Mammary epithelial cell (primary cell): ENCODE data around the gene TAF1A.

Source experiments
- EZH2 ChIP-seq: IDR thresholded peaks from 2 replicates; pipeline ENCODE4 v1.6.1; 2012; ENCODE audit warnings: low read length, inconsistent platforms, borderline replicate concordance
- TF ChIP-seq, protein P1 (sequence below), 2 donors: IDR thresholded peaks in 1 of 2; conservative IDR thresholded peaks in 1 of 2; 2 replicates each; pipeline ENCODE4 v1.5.1; 2011 to 2012; ENCODE audit warnings: inconsistent platforms in 2 of 2, low read length in 2 of 2, mild to moderate bottlenecking in 2 of 2, control low read depth in 1 of 2, low read depth in 1 of 2; ENCODE audit not compliant: insufficient read depth in 1 of 2; ENCODE audit errors: extremely low read depth in 1 of 2

DNA sequence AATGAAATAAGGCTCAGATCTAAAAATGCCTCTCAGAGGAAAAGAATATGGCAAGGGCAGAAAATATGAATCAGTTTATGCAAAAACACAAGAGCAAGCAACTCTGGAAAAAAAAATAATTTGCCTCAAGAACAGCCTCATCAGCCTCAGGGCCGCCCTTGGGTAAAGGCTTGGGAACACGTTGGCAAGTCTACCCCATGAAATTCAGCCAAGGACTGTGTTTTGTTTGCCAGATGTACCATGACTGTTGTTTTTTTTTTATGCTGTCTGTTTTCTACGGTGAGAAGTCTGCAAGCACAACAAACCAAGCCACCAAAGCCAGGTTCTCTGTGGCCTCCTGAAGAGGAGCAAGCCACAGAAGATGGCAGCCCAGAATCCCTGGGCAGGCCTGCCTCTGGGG lies 59.8 kb downstream of the TAF1A start:
- TF ChIP-seq, protein P1, sequence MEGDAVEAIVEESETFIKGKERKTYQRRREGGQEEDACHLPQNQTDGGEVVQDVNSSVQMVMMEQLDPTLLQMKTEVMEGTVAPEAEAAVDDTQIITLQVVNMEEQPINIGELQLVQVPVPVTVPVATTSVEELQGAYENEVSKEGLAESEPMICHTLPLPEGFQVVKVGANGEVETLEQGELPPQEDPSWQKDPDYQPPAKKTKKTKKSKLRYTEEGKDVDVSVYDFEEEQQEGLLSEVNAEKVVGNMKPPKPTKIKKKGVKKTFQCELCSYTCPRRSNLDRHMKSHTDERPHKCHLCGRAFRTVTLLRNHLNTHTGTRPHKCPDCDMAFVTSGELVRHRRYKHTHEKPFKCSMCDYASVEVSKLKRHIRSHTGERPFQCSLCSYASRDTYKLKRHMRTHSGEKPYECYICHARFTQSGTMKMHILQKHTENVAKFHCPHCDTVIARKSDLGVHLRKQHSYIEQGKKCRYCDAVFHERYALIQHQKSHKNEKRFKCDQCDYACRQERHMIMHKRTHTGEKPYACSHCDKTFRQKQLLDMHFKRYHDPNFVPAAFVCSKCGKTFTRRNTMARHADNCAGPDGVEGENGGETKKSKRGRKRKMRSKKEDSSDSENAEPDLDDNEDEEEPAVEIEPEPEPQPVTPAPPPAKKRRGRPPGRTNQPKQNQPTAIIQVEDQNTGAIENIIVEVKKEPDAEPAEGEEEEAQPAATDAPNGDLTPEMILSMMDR (conservative IDR thresholded peaks at IDR 0.05 in 1 of 2, IDR thresholded peaks at IDR 0.05 in 1 of 2; ENCODE audit: extremely low read depth in 1 of 2, insufficient read depth in 1 of 2, low read depth in 1 of 2, low read length in 2 of 2), result no peak
- TF ChIP-seq EZH2, result no peak
